HepG2 (cell line): ENCODE measurements around the gene EGFL8. TPM values are rescaled to one million over a fixed set of nuclear protein-coding genes. Genes with fewer than 3 reads are reported as not detected.

ENCODE experiments used
- AGO1 ChIP-seq: fragments of 200-400 bp; formaldehyde crosslinking; IDR thresholded peaks from 2 replicates; pipeline ENCODE4 v1.6.1; 2017; ENCODE audit warnings: mild to moderate bottlenecking, low read depth, low read length, moderate library complexity; ENCODE audit not compliant: poor library complexity, severe bottlenecking
- ATF7-NPFF ChIP-seq: sonication (generic); formaldehyde crosslinking; IDR thresholded peaks from 2 replicates; pipeline ENCODE4 v1.8.1; 2023; ENCODE audit warnings: mild to moderate bottlenecking, low read depth, missing genetic modification reagents, moderate library complexity
- CEBPB ChIP-seq: IDR thresholded peaks from 2 replicates; pipeline ENCODE4 v1.6.1; 2011; ENCODE audit warnings: low read depth, low read length, improper control_type of control experiment, borderline replicate concordance
- ESRRA ChIP-seq: sonication (generic); formaldehyde crosslinking; IDR thresholded peaks from 2 replicates; pipeline ENCODE4 v1.5.1; 2020; ENCODE audit warnings: mild to moderate bottlenecking, low read depth, missing genetic modification reagents
- ISX ChIP-seq: sonication (generic); formaldehyde crosslinking; conservative IDR thresholded peaks from 2 replicates; pipeline ENCODE4 v1.5.0; 2020; ENCODE audit warnings: missing genetic modification reagents
- KAT2B ChIP-seq: fragments of 150-350 bp; IDR thresholded peaks from 2 replicates; pipeline ENCODE4 v1.6.1; 2014; ENCODE audit warnings: low read depth, low read length, borderline replicate concordance
- MAFK ChIP-seq, 2 experiments: IDR thresholded peaks in 1 of 2; conservative IDR thresholded peaks in 1 of 2; 2 replicates each; pipeline ENCODE4 v1.6.1; 2011; ENCODE audit warnings: improper control_type of control experiment in 2 of 2, low read length in 2 of 2
- NFE2L2 ChIP-seq: fragments of 150-350 bp; IDR thresholded peaks from 2 replicates; pipeline ENCODE4 v1.6.1; 2014; ENCODE audit warnings: low read length
- NR2C2 ChIP-seq: sonication (generic); formaldehyde crosslinking; IDR thresholded peaks from 2 replicates; pipeline ENCODE4 v1.4.0; 2020; ENCODE audit warnings: missing genetic modification reagents, mild to moderate bottlenecking, moderate library complexity, borderline replicate concordance
- PHF8 ChIP-seq: sonication (generic); formaldehyde crosslinking; IDR thresholded peaks from 2 replicates; pipeline ENCODE4 v1.5.0; 2020; ENCODE audit warnings: missing genetic modification reagents
- RBFOX2 ChIP-seq: fragments of 200-400 bp; formaldehyde crosslinking; IDR thresholded peaks from 2 replicates; pipeline ENCODE4 v1.6.1; 2017; ENCODE audit warnings: low read depth, mild to moderate bottlenecking, low read length
- TP53 ChIP-seq: sonication (generic); formaldehyde crosslinking; conservative IDR thresholded peaks from 2 replicates; pipeline ENCODE4 v1.4.0; 2020; ENCODE audit warnings: missing genetic modification reagents
- TSC22D2 ChIP-seq: sonication (generic); formaldehyde crosslinking; IDR thresholded peaks from 2 replicates; pipeline ENCODE4 v1.5.1; 2020; ENCODE audit warnings: missing genetic modification reagents, mild to moderate bottlenecking, borderline replicate concordance
- ZNF274 ChIP-seq: sonication (generic); formaldehyde crosslinking; IDR thresholded peaks from 2 replicates; pipeline ENCODE4 v1.5.1; 2020; ENCODE audit warnings: mild to moderate bottlenecking, missing genetic modification reagents
- ZNF367 ChIP-seq: sonication (generic); formaldehyde crosslinking; IDR thresholded peaks from 2 replicates; pipeline ENCODE4 v1.4.0; 2020; ENCODE audit warnings: missing genetic modification reagents, borderline replicate concordance
- ZNF616 ChIP-seq: sonication (generic); formaldehyde crosslinking; IDR thresholded peaks from 2 replicates; pipeline ENCODE4 v1.5.0; 2020; ENCODE audit warnings: low read depth, mild to moderate bottlenecking, missing genetic modification reagents
- polyA plus RNA-seq, 8 experiments: library from polyadenylated mRNA; depleted of rRNA in 3 of 8; stranded (reverse) in 7 of 8; unstranded in 1 of 8; fragments of >200 nt; fragmentation: Illumina TruSeq in 4 of 8; extraction: Trizol in 4 of 8; gene quantifications; 2 replicates each; pipeline versions ENCODE4 v1.2.1 to v1.2.3, GENCODE V29; 2011 to 2016; ENCODE audit warnings: low read depth in 4 of 8, missing spikeins in 1 of 8, mixed read lengths in 1 of 8; ENCODE audit not compliant: insufficient read depth in 1 of 8
- total RNA-seq, 5 experiments: library from RNA; depleted of rRNA; stranded (reverse); fragments of >200 nt; fragmentation: Illumina TruSeq; extraction: Trizol; gene quantifications; 2 replicates each; pipeline ENCODE4 v1.2.3, GENCODE V29; 2016; ENCODE audit warnings: low read depth in 1 of 5
- TF ChIP-seq, protein P1 (sequence below): IDR thresholded peaks from 2 replicates; pipeline ENCODE4 v1.6.1; 2016; ENCODE audit warnings: low read depth, control low read depth
- TF ChIP-seq, protein P2 (sequence below): sonication (generic); formaldehyde crosslinking; IDR thresholded peaks from 2 replicates; pipeline ENCODE4 v1.4.0; 2020; ENCODE audit warnings: mild to moderate bottlenecking, missing genetic modification reagents
- TF ChIP-seq, protein P3 (sequence below): sonication (generic); formaldehyde crosslinking; IDR thresholded peaks from 2 replicates; pipeline ENCODE4 v1.4.0; 2020; ENCODE audit warnings: missing genetic modification reagents, mild to moderate bottlenecking, borderline replicate concordance
- TF ChIP-seq, protein P4 (sequence below): sonication (generic); formaldehyde crosslinking; IDR thresholded peaks from 2 replicates; pipeline ENCODE4 v1.4.0; 2020; ENCODE audit warnings: missing genetic modification reagents, borderline replicate concordance

EGFL8 gene
- total and polyA plus RNA-seq, 2 of the 13 experiments (the other 11 are each of a cell fraction or from before 2014, with no cell fraction given), result 10.0 to 11.5 TPM

DNA sequence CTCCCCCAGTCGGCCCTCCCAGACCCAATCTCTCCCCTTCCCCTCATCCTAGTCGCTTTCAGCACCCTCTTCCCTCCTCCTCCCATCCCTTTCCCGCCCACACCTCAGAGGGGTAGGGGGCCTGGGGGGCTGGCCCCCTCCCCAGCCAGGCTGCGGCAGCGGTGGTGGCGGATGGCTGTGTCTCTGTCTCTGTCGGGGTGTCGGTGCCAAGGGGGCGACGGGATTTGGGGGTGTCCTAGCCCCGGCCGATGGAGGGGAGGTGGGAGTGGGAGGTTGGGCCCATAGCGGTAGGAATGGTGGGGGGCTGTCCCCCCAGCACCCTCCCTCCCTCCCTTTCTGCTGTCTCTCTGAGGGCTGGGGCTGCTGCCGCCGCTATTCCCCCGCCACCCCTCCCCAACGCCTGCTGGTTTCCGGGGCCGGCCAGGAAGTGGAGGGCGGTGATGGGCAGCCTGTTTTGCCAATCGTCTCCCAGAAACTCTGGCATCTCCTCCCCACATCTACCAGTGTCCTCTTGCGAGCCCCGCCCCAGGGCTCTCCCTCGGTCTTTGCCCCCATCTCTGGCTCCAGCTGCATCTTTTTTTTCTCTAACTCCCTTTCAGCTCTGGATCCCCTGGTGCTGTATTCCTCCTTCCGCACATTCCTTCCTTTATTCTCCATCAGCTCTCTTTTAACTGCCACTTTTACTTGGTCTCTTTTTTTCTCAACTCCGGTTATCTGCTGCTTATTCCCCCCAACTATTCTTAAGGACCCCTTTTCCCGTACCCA, 11.5 kb downstream of the EGFL8 start, which contains the start of gene AGPAT1 (continued):
- TF ChIP-seq, protein P1, sequence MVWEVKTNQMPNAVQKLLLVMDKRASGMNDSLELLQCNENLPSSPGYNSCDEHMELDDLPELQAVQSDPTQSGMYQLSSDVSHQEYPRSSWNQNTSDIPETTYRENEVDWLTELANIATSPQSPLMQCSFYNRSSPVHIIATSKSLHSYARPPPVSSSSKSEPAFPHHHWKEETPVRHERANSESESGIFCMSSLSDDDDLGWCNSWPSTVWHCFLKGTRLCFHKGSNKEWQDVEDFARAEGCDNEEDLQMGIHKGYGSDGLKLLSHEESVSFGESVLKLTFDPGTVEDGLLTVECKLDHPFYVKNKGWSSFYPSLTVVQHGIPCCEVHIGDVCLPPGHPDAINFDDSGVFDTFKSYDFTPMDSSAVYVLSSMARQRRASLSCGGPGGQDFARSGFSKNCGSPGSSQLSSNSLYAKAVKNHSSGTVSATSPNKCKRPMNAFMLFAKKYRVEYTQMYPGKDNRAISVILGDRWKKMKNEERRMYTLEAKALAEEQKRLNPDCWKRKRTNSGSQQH (CRISPR knock-in tag), result peak; percentile 74; the same call in 1 of the 2 replicates
- TF ChIP-seq AGO1 (no peak), TP53 (CRISPR knock-in tag) (no peak), RBFOX2 (peak; percentile 81), CEBPB (no peak), NFE2L2 (no peak), TSC22D2 (CRISPR knock-in tag) (no peak), ZNF616 (CRISPR knock-in tag) (no peak), NR2C2 (peak; percentile 69), ISX (CRISPR knock-in tag) (no peak), ATF7-NPFF (CRISPR knock-in tag) (peak; percentile 78; the same call in 1 of the 2 replicates), PHF8 (CRISPR knock-in tag) (peak; percentile 70), MAFK (conservative IDR thresholded peaks at IDR 0.05 in 1 of 2, IDR thresholded peaks at IDR 0.05 in 1 of 2; ENCODE audit: low read length in 2 of 2) (no peak), ESRRA (CRISPR knock-in tag) (no peak), ZNF367 (CRISPR knock-in tag) (no peak), ZNF274 (CRISPR knock-in tag) (peak; percentile 79), KAT2B (no peak)
- TF ChIP-seq, protein P2, sequence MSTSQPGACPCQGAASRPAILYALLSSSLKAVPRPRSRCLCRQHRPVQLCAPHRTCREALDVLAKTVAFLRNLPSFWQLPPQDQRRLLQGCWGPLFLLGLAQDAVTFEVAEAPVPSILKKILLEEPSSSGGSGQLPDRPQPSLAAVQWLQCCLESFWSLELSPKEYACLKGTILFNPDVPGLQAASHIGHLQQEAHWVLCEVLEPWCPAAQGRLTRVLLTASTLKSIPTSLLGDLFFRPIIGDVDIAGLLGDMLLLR (CRISPR knock-in tag), result no peak
- TF ChIP-seq, protein P3, sequence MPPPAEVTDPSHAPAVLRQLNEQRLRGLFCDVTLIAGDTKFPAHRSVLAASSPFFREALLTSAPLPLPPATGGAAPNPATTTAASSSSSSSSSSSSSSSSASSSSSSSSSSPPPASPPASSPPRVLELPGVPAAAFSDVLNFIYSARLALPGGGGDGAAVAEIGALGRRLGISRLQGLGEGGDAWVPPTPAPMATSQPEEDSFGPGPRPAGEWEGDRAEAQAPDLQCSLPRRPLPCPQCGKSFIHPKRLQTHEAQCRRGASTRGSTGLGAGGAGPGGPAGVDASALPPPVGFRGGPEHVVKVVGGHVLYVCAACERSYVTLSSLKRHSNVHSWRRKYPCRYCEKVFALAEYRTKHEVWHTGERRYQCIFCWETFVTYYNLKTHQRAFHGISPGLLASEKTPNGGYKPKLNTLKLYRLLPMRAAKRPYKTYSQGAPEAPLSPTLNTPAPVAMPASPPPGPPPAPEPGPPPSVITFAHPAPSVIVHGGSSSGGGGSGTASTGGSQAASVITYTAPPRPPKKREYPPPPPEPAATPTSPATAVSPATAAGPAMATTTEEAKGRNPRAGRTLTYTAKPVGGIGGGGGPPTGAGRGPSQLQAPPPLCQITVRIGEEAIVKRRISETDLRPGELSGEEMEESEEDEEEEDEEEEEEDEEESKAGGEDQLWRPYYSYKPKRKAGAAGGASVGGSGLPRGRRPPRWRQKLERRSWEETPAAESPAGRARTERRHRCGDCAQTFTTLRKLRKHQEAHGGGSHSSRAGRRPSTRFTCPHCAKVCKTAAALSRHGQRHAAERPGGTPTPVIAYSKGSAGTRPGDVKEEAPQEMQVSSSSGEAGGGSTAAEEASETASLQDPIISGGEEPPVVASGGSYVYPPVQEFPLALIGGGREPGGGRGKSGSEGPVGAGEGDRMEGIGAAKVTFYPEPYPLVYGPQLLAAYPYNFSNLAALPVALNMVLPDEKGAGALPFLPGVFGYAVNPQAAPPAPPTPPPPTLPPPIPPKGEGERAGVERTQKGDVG (CRISPR knock-in tag), result no peak
- TF ChIP-seq, protein P4, sequence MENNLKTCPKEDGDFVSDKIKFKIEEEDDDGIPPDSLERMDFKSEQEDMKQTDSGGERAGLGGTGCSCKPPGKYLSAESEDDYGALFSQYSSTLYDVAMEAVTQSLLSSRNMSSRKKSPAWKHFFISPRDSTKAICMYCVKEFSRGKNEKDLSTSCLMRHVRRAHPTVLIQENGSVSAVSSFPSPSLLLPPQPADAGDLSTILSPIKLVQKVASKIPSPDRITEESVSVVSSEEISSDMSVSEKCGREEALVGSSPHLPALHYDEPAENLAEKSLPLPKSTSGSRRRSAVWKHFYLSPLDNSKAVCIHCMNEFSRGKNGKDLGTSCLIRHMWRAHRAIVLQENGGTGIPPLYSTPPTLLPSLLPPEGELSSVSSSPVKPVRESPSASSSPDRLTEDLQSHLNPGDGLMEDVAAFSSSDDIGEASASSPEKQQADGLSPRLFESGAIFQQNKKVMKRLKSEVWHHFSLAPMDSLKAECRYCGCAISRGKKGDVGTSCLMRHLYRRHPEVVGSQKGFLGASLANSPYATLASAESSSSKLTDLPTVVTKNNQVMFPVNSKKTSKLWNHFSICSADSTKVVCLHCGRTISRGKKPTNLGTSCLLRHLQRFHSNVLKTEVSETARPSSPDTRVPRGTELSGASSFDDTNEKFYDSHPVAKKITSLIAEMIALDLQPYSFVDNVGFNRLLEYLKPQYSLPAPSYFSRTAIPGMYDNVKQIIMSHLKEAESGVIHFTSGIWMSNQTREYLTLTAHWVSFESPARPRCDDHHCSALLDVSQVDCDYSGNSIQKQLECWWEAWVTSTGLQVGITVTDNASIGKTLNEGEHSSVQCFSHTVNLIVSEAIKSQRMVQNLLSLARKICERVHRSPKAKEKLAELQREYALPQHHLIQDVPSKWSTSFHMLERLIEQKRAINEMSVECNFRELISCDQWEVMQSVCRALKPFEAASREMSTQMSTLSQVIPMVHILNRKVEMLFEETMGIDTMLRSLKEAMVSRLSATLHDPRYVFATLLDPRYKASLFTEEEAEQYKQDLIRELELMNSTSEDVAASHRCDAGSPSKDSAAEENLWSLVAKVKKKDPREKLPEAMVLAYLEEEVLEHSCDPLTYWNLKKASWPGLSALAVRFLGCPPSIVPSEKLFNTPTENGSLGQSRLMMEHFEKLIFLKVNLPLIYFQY (CRISPR knock-in tag), result no peak
